H4 (cell line): ENCODE data around the gene LMF2. TPM values are rescaled to one million over a fixed set of nuclear protein-coding genes. Genes with fewer than 3 reads are reported as not detected.

Experiments used
- DNase-seq: peaks from one replicate; pipeline ENCODE4 v3.0.0-alpha.2; 2015; ENCODE audit warnings: low spot score
- total RNA-seq: library from RNA; depleted of rRNA; stranded (reverse); fragments of >200 nt; shearing (Covaris generic); gene quantifications from 2 replicates; pipeline ENCODE4 v1.2.3, GENCODE V29; 2014

Gene LMF2
- total RNA-seq, 1 experiment from 2014 or later = 9.4 TPM

DNA sequence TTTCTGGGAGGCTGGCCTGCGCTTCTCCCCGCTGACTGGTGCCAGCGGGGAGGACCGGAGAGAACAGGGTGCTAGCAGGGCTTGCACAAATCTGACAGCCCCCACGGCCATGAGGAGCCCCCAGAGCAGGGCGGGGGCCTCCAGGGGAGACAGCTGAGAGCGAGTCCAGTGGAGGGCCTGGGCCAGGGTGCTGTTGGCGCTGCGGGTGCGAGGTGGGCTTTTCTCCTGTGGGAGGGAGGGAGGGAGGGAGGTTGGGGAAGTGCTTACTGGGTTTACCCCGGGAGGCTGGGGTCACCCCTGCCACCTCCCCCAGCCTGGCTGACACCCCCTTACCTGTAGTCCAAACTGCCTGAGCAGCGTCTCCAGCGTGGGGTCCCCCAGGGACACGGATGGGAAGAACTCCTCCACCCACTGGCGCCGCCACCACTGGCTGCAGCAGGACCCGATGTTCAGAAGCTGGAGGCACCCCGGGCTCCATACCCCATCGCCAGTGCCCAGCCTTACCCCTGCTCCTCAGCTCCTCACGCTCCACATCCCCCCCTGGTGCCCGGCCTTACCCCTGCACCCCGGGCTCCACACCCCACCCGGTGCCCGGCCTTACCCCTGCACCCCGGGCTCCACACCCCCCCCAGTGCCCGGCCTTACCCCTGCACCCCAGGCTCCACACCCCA, 3.9 kb downstream of the LMF2 start:
- no peak for DNase-seq

DNA sequence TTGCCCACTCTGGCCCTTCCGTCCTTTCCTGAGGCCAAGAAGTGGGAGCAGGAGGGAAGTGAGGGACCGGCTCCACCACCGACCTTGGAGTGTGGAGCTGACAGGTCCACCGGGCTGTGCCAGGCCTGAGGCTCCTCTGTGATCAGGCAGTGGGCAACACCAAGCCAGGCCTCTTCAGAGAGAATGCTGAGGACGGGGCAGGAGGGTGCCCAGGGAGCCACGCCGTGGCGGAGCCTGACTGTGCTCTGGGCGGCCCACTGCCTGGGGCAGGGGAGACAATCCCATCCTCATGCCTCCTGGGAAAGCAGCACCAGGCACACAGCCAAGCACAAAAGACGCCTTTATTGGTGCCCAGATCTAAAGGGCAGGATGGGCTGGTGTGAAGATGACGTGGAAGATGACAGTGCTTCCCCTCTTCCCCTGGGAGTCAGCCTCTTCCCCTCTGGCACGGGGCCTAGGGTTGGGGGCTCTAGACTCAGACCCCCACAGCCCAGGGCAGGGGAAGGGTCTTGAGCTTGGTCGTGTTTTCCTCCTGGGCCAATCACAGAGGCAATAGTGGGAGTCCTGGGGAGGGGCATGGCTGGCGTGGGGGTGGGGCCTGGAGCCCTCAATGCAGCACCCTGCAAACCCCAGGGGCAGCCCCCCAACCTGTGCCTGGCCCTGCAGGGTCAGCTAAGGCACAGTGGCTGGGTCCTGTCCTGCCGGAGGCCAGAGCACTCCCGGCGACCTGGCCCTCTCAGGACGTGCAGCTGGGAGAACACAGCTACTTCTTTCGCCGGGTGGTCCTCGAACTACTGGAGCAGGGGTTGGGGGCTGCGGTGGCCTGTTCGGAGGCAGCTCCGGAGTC, 4.7 kb downstream of the LMF2 start:
- no peak for DNase-seq

DNA sequence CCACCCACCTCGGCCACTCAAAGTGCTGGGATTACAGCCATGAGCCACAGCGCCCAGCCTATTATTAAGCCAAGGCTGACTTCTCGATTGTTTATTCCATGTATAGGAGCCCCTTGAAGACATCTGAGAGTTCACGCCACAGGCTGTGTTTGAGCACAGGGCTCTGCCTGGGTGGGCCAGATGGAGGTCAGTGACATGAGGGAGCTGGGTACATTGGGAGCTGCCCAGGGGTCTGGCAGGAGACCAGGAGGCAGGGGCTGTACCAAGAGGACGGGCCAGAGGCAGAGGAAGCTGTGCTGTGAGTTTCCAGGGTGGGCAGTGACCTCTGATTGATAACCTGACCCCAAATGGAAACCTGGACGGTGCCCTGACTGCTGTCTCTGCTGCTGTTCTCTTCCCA, 5.4 kb downstream of the LMF2 start:
- DNase-seq = no peak

DNA sequence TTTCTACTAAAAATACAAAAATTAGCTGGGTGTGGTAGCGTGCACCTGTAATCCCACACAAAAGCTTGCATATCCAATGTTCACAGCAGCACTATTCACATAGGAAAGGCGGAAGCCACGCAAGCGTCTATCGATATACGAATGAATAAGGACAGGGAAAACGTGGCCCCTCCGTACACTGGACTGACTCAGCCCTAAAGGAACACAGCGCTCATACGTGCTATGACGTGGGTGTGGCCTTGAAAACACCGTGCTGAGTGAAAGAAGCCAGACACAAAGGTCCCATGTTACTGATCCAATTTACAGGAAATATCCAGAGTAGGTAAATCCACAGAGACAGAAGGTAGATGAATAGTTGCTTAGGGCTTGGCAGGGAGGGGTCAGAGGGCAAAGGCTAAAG, 7.0 kb downstream of the LMF2 start:
- DNase-seq = no peak

DNA sequence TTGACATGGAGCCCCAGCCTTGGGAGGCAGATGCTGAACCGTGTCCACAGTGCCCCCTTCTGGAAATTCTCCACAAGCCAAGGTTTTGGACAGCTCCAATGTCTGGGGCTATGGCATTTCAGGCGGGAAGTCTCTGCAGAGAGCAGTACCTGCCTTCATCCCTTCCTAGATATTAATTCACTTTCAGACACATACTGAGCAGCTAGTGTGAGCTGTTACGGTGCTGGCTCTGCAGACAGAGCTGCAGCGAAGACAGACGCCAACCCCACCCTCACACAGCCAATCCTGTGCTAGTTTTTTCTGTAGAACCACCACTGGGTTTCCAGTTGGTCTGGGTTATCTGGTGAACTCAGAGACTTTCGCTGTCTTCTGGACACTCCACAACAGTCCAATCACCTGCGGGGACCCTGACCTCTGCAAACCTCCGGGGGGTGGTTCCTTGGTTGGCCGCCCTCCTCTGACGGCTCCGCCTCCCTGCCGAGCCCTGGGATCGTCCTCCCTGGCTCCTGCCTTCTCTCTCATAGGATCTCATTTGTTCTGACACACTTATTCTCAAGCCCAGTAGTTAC, 9.1 kb downstream of the LMF2 start:
- peak; percentile 53 for DNase-seq

DNA sequence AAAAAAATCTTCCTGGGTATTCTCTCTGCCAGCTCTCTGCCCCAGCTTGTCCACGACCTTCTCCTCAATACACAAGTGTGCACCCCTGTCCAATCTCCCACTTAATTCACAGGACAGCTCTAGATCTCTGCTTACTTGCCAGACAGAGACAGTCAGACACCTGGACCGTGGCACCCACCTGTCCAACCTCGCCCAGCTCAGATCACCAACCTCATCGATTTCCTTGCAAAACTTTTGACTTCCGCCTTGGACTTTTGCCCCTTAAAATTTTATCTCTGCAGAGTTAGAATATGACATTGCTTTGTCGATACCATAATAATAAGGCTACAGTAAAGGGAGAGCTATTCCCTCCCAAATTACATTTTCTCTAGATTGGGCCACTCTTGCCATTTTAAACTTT, 10.4 kb downstream of the LMF2 start:
- DNase-seq = no peak

DNA sequence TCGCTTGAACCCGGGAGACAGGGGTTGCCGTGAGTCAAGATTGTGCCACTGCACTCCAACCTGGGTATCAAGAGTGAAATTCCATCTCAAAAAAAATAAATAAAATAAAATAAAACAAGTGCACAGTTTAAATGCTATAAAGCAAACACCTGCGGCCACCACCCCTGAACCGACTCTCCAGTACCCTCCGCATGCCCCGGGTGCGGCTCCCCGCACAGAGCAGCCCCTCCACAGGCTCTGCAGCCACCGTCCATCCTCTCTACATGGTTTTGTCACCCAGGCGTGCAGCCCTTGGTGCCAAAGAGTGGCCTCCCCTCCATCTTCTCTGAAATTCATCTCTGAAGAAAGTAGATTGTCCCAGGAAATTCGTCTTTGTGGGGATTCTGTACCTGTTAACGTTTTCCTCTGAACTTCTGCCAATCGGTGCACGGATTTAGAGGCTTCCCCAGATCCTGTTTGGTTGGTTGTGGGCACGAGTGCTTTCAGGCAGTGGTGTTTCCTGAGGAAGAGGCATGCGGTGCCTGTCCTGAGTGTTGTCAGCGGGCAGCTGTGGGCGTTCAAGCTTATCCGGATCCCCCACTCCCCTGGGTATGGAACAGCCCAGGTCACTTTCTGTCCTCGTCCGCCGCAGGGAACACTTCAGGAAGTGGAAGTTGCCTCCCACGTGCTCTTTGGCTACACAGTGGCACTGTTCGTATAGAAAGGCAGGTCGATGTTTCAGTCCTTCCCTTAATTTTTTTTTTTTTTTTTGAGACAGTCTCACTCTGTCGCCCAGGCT, 16.8 kb downstream of the LMF2 start:
- no peak for DNase-seq

DNA sequence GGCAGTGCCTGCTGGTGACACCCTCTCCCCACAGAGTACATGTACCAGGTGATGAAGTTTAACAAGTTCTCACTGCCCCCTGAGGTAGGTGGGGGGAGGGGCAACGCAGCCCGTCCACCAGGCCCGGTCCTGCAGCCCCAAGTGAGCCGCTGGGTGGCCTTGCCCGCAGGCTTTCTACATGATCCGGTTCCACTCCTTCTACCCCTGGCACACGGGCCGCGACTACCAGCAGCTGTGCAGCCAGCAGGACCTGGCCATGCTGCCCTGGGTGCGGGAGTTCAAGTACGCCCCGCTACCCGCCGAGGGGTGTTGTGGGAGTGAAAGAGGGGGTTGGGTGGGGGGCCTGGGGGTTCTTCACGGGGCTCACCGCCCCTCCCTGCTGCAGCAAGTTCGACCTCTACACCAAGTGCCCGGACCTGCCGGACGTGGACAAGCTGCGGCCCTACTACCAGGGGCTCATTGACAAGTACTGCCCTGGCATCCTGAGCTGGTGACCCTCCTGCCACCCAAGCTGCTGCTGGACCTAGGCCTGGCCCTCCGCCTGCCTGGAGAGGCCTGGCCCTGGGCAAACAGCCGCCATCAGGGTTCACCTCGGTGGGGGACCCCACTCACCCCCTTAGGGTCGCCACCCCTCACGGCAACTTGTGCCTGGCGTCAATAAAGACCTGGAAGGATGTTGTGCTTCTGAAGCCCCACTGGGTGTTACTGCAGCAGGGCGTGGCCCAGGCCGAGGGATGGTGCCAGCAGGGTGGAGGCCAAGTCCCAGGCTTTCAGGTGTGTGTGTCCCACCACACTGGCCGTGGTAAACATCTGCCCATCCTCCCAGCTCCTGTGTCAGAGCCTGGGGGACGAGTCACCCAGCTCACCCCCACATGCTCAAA, 17.9 kb downstream of the LMF2 start:
- DNase-seq = no peak

DNA sequence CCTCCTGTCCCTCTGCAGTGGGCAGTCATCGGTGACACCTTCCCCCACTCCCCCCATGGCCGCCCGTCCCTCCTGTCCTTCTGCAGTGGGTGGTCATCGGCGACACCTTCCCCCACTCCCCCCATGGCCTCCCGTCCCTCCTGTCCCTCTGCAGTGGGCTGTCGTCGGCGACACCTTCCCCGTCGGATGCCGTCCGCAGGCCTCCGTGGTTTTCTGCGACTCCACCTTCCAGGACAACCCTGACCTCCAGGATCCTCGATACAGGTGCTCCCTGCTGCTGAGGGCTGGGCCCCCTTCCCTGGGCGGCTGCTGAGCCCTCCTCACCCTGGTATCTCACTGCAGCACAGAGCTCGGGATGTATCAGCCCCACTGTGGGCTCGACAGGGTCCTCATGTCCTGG, 18.6 kb downstream of the LMF2 start:
- no peak for DNase-seq

DNA sequence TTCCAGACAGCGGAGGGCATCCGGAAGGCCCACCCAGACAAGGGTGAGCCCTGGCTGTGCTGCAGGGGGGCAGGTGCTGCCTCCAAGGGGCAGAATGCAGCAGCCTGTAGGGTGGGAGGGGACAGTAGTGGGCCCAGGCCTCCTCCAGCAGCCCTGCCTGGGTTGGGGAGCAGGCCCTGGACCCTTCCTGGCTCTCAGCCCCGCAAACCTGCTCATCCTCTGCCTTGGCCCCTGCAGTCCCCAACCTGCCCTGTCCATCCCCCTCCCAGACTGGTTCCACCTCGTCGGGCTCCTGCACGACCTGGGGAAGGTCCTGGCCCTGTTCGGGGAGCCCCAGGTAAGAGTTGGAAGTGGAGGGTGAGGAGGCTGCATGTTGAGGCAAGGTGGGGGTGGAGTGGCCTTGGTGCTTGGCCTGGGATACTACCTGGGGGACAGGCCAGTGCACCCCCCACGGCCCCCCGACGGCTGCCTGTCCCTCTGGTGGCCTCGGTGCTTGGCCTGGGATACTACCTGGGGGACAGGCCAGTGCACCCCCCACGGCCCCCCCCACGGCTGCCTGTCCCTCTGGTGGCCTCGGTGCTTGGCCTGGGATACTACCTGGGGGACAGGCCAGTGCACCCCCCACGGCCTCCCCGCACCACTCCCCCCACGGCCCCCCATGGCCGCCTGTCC, 19.4 kb downstream of the LMF2 start:
- DNase-seq = no peak

DNA sequence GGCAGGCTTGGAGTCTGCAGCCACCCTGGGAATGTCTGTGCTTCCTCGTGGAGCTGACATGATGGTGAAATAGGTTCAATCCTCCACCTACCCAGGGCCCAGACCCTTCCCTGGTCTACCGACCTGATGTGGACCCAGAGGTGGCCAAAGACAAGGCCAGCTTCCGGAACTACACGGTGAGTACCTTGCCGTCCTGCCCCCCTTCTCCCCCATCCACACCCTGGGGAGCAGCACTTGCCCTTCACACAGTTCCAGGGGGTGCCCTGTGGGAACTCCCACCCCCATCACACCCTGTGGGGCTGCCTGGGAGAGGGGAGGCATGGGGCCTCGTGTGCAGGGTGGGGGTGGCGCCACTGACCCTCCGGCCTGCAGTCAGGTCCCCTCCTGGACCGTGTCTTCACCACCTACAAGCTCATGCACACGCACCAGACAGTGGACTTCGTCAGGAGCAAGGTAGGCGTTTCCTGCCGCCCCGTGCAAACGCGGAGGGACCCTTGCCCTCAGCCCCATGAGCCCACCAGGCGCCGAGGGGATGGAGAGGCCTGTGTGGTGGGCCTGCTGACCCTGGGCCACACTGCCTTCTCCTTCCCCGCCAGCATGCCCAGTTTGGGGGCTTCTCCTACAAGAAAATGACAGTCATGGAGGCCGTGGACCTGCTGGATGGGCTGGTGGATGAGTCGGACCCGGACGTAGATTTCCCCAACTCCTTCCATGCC, 20.1 kb downstream of the LMF2 start:
- DNase-seq = no peak

DNA sequence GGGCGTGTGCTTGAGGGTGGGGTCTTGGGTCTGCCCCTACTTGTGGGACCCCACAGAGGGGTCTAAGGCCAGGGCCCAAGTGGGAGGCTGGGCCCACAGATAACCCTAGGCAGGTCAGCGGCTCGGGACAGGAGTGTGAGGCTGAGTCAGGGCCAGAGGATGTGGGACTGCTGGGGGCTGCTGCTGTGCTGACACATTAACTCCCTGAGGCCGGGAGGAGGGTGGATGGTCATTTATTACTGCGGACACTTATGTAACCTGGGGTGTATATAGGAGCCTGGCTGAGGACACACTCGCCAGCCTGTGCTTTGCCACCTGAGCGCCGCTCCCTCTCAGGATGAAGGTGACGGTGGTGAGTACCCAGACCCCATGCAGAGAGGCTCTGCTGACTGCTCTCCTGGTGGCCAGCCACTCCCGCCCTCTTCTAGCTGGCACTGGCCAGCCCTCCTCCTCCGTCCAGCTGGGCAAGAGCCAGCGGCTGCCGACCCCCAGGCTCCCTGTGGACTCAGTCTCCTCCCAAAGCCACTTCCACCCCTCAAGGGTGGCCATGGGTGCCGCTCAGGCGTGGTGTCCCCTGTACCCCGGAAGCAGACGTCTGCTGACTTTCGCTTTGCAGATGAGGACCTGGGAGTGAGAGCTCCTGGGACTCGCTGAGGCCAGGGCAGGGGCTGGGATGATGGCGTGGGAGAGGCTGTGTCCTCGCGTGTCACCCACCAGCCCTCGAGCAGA, 20.8 kb downstream of the LMF2 start, which contains the start of gene MIOX:
TSS of gene MIOX (plus strand) at position 299 of the 729 bp plus-strand sequence. CDS start at position 338, 39 bp downstream.
- DNase-seq = no peak

DNA sequence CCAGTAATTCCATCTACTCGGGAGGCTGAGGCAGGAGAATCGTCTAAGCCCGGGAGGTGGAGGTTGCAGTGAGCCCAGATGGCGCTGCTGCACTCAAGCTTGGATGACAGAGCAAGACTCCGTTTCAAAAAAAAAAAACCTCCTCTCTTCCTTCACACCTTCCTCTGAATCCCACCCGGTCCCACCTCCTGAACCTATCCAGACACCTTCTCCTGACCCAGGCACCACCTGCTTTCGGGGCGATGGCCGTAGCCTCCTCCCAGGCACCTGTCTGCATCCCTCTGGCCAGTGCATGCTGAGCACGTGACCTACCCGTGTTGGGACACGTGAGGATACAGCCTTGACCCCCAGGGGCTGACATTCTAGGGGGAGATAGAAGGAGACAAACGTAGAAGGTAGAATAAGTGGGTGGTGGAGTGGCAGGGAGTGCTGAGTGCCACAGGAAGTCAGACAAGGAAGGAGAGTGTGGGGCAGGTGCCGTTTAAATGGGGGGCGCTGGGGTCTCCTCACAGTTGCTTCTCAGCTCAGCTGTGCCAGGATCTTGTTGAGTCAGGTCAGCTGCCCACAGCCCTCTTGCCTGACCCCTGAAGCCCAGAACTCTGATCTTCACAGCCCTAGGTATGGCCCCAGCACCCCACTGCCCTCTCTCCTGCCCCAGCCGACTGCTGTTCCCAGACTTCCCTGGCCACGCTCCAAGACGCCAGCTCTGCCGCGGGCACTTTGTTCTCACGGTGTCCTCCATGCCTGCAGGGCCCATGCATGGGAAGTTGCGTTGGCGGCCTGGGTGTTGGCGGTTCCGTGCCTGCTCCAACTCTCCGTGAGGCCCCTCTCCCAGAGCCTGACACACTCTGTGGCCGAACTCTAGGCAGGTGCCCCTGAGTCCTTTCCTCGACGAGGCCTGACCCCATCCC, 22.0 kb downstream of the LMF2 start:
- DNase-seq = no peak

DNA sequence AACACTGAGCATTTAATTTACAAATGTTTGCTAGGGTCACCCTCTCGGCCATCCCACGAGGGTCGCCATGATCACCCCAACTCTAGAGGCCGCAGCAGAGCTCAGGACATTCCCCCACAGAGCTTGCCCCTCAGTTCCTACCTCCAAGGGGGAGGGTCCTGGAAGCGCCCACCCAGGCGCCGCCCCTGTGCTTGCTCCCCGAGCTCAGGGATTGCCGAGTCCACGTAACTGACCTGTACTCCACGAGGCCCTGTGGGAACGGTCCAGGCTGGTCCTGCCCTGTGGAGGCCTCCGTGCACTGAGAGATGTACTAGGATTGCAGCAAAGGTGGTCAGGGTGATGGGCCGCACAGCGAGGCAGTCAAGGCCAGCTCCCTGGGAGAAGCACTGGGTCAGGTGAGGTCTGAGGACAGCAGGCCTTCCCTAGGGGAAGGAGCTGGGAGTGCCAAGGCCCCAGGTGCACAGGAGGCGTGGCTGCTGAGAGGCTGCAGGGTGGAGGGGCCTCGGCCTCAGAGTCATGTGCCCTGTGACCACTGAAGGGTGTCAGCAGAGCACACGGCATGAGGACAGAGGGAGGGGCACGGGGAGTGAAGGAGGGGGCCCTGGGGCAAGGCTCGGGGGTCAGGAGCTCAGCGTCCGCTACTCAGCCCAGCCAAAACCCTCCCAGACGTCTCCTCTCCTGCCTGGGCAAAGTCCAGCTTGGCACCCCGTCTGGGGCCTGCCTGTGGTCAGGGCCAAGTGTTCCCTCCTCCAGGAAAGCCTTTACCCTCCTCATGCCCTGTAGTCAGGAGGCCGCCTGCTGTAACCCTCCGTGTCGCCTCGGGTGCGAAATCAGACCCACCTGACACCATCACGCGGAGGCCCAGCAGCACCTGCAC, 23.3 kb downstream of the LMF2 start:
- DNase-seq = no peak

DNA sequence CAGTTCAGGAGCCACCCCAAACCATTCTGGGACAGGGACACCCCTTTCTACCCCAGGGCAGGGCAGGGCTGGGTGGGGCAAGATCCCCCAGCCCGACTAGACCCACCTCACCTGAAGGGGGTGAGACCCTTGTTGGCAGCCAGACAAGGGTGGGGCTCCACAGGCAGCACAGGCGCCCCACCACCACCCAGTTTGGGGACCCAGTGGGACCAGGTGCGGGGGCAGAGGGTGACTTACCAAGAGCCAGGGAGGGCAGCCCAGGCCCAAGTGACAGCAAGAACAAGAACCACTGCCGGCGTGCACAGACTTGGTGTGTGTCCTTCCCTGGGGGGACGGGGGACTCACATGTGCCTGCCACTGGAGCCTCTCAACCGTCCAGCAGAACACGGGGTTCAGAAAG, 23.9 kb downstream of the LMF2 start:
- DNase-seq = no peak

DNA sequence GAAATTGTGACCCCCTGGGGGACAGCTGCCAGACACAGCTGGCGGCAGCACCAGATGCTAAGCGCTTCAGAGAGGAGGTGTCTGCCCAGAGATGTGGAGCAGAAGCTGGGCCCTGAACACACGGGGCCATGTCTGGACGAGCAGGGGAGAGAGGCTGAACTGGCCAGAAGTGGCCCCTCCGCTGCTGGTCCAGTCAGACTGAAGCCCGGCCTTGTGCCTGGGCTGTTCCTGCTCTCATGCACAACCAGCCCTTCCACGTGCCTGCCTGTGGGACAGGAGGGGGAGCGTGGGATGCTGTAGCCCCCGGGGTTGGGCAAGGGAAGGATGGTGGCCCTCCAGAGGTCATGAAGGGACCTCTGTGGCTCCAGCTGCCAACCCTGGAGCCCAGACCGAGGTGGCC, 24.4 kb downstream of the LMF2 start:
- no peak for DNase-seq
